Stimulated activated CD8-positive, alpha-beta memory T cell treated with anti-CD3 and anti-CD28 coated beads, Interleukin-15, amount 100 ng/mL, for 4 hours (primary cell): Measurements from ENCODE around the gene FLNA.
"Not testable (repeated sequence)": the region's sequence is repeated elsewhere in the genome, so short reads cannot be mapped to it uniquely, and the experiment has no call there.

Experiments used
- DNase-seq, 2 donors: peaks; one replicate each; pipeline ENCODE4 v3.0.0-alpha.2; 2020; ENCODE audit warnings: low read depth in 2 of 2

FLNA gene

GRCh38 chrX:154343063-154343462 lies 31.4 kb downstream of the FLNA start:
- DNase-seq = not testable (repeated sequence)

GRCh38 chrX:154341399-154342298 lies 32.8 kb downstream of the FLNA start:
- not testable (repeated sequence) for DNase-seq

- no peak for DNase-seq
Observed at GRCh38 chrX:154334496-154334895, 39.9 kb downstream of the FLNA start.

- DNase-seq = no peak
Observed at GRCh38 chrX:154333837-154334271, 40.6 kb downstream of the FLNA start.

DNA sequence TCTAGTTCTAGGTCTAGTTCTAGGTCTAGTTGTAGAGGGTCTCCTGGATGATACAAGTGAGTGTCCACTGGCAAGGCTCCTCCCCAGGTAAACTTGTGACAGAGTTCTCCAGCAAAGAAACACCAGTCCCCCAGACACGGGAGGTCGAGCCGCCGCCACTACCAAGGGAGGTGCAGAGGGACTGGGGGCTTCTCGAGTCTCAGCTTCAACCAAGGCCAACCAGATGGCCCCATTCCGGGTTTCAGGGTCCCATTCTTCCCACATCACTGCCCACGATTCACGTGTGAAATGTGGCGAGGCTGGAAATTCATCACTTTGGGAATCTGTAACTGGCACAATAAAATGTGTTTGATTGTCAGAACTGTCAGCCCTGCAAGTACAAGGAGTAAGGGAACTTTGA lies 41.3 kb downstream of the FLNA start:
- DNase-seq = no peak

- no peak for DNase-seq
Observed at GRCh38 chrX:154332561-154332960, 41.9 kb downstream of the FLNA start.

DNA sequence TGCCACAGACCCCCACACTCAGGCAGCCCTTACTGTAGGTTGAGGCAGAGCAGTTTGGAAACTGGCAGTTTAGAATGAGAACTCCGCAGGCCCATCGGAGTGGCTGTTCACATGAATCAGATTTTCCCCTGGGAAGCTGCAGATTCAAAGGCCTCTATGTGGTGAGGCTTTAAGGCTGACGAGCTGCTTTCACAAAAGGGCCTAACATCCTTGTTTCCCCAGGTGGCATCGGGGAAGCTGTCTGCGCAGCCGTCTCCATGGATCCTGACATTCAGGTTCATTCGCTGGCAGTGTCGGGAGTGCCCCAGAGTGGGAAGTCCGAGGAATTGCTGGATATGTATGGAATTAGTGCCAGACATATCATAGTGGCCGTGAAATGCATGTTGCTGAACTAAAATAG lies 45.1 kb downstream of the FLNA start:
- no peak for DNase-seq

- DNase-seq = no peak
Observed at GRCh38 chrX:154328646-154329045, 45.8 kb downstream of the FLNA start.

DNA sequence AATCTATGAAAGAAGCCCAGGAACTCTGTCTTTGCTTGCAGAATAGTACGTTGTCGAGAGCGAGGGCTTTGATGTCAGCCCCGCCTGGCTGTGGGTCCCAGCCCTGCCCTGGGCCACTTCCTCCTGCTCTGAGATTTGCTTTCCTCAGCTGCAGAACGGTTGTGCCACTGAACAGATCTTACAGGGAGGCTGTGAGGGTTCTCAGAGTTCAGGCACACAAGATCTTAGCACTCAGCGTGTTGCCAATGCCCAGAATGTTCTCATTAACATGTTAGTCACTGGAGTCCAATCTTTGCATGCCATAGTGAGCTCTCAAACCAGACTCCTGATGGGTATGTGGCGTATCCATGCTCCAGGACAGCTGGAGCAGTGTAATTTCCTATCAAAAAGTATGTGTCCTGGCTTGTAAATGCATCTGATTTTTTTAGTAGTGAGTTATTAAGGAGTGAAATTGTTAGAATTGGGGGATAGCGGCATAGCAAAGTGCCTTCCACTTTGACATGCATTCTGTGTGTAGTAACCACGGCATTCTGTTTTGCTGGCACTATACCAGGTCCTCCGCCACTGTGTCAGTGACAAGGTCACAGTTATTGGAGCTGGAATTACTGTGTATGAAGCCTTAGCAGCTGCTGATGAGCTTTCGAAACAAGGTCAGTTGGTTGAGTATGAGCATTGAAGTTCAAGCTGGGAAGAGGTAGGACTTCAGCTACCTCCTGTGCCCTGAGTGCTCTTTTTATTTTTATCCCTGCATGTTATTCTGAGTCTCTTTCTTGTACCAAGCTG lies 47.2 kb downstream of the FLNA start:
- no peak for DNase-seq

- no peak for DNase-seq
Observed at GRCh38 chrX:154325541-154325940, 48.9 kb downstream of the FLNA start.

GRCh38 chrX:154323537-154323936 lies 50.9 kb downstream of the FLNA start:
- no peak for DNase-seq

GRCh38 chrX:154322890-154323289 lies 51.5 kb downstream of the FLNA start:
- DNase-seq = no peak

DNA sequence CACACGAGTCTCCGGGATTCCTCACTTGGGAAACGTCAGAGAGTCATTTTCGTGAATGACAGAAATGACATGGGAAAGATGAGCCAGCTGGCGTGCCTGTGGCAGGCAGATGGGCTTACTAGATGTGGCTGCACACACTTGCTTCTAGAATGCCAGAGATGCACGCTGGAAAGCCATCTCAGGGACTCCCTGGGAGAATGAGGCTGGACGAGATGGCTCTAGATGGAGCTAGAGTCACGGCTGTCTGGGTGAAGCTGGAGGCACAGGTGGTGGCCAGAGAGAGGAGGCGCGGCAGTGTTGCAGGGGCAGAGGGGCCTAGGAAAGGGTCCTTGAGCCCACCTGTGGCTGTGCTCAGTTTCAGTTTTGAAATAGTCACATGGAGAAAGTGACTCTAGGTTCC lies 52.8 kb downstream of the FLNA start:
- DNase-seq = no peak

DNA sequence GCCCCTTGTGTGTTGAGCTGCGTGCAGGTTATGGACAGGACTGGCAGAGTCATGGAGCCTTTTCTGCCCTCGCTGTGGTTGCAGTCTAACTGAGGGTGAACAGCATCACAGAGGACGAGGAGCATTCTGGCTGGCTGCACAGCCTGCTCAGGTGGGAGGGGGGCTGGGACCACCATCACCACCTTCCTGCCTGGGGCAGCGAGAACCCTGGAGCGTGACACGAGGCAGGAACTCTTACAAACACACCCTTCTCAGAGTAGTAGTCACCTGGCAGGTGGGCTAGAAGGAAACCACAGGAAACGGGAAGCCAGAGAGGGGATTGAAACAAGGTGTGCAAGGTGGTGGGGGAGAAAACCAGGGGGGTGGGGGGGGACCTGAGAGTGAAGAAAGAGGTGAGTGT lies 53.3 kb downstream of the FLNA start:
- DNase-seq = no peak

DNA sequence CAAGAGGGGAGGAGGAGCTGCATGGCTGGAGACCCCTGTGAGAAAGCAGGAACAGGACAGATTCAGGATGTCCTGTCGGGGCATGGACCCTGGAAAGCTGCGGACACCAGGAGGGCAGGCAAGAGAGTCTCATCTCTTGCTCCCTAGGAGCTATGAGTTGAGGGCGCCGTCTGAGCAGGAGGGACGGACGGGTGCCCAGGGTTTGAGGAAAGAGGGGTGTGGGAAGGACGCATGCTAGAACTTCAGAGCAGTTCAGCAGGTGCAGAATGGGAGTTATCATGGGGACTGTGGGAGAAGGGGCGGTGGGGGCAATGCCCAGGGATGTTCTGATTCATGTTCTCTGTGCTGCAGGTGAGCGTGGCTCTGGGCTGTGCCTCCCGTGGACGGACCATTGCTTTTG lies 54.0 kb downstream of the FLNA start:
- no peak for DNase-seq

DNA sequence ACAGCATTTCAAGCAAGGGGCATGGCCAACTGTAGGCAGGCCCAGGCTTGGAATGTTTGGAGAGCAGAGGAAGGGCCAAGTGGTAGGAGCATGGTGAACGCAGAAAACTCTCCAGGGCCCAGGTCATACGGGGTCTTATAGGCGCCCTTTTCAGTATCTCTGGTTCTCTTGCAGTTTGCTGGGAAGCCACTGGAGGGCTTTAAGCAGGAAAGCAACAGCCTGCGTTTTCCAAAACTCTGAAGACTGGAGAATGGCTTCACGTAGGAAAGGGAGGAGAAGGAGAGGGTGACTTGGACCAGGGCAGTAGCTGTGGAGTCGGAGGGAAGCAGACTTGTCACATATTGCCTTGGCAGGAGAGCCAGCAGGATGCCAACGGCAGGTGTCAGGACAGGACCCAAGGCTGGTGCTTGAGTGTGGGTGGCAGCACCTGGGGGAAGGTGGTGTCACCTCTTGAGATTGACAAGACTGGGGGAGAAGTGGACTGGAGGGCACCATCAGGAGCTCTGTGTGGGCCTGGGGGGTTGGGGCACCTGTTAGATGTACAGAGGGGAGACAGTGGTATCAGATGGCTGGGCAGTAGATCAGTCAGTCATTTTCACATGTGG lies 56.9 kb downstream of the FLNA start:
- no peak for DNase-seq

DNA sequence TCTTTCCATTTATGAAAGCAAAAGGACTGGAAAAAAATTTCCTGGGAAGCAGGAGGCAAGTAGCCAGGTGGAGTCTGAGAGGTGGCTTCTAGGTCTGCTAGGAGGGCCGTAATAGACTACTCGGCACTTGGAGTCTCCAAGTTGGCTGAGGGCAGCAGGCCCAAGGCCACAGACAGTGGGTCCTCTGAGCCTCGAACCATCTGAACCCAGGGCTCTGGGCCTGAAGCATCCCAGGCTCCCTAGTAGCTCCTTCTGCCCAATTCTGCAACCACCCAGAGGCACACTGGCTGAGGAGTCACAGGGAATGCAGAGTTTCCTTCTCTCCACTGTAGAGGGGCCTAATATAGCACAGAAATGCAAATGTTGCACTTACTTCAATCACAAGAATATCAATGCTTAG lies 59.0 kb downstream of the FLNA start:
- no peak for DNase-seq

GRCh38 chrX:154313147-154313546 lies 61.3 kb downstream of the FLNA start:
- no peak for DNase-seq

GRCh38 chrX:154312116-154312515 lies 62.3 kb downstream of the FLNA start:
- no peak for DNase-seq

GRCh38 chrX:154310616-154311536 lies 63.6 kb downstream of the FLNA start:
- DNase-seq = no peak

GRCh38 chrX:154309041-154309775 lies 65.2 kb downstream of the FLNA start:
- no peak for DNase-seq
